B cell (primary cell): Measurements from ENCODE around the gene MARS1. TPM values are rescaled to one million over a fixed set of nuclear protein-coding genes. Genes with fewer than 3 reads are reported as not detected.
A peak's percentile ranks its signal among the peaks of the same experiment; 100 is the strongest.

Experiments used
- ATAC-seq: fragments of 200-7000 bp; cut with Tn5 transposase; one replicate; pipeline ENCODE4 v1.10.0; 2021; ENCODE audit warnings: low read depth, mild to moderate bottlenecking, moderate number of reproducible peaks, moderate library complexity
- CTCF ChIA-PET: fragments of 350-600 bp; sonication (Branson Sonifier 250); formaldehyde crosslinking; loops from one replicate; lab custom pipeline; 2021; ENCODE audit warnings: antibody characterized with exemption, inconsistent platforms; lab: Charles Lee
- POLR2A ChIA-PET: fragments of 350-600 bp; sonication (Branson Sonifier 250); formaldehyde crosslinking; loops from one replicate; lab custom pipeline; 2021; ENCODE audit warnings: antibody characterized with exemption; lab: Charles Lee
- DNase-seq: peaks from one replicate; pipeline ENCODE4 v3.0.0; 2013
- H2AFZ ChIP-seq: 2 replicates; pipeline ENCODE4 v1.6.1; 2012; ENCODE audit warnings: mild to moderate bottlenecking, low read depth, low read length; ENCODE audit not compliant: insufficient read depth, poor library complexity, severe bottlenecking
- H3K27ac ChIP-seq, 2 donors: 1 replicate in 1 of 2; 2 replicates in 1 of 2; pipeline ENCODE4 v1.5.1; 2012 to 2013; ENCODE audit warnings: low read length in 2 of 2, mild to moderate bottlenecking in 2 of 2, moderate library complexity in 1 of 2
- H3K27me3 ChIP-seq, 4 experiments: fragments of 200-600 bp in 1 of 4; sonication (generic) in 1 of 4; replicated peaks in 1 of 4; 1 replicate in 2 of 4; 2 replicates in 2 of 4; pipeline versions ENCODE4 v1.6.1 to v1.7.0; 2013 to 2016; ENCODE audit warnings: low read length in 3 of 4, mild to moderate bottlenecking in 2 of 4, mixed read lengths in 1 of 4, moderate library complexity in 1 of 4; ENCODE audit not compliant: insufficient read depth in 4 of 4, control insufficient read depth in 3 of 4; ENCODE audit errors: control extremely low read depth in 1 of 4
- H3K36me3 ChIP-seq, 2 experiments: replicated peaks in 1 of 2; 1 replicate in 1 of 2; 2 replicates in 1 of 2; pipeline versions ENCODE4 v1.6.1 to v1.7.1; 2013; ENCODE audit warnings: low read length in 1 of 2; ENCODE audit not compliant: insufficient read depth in 2 of 2, control insufficient read depth in 1 of 2; ENCODE audit errors: control extremely low read depth in 1 of 2, extremely low read depth in 1 of 2
- H3K4me1 ChIP-seq, 2 donors: fragments of 200-600 bp in 1 of 2; sonication (generic) in 1 of 2; 1 replicate in 1 of 2; 2 replicates in 1 of 2; pipeline versions ENCODE4 v1.5.1 to v1.6.1; 2013 to 2017; ENCODE audit warnings: low read length in 2 of 2; ENCODE audit not compliant: control insufficient read depth in 2 of 2, insufficient read depth in 2 of 2
- H3K4me2 ChIP-seq: replicated peaks from 2 replicates; pipeline ENCODE3; 2012; ENCODE audit warnings: mild to moderate bottlenecking, low read depth, low read length; ENCODE audit not compliant: poor library complexity, severe bottlenecking
- H3K4me3 ChIP-seq, 5 experiments: fragments of 200-600 bp in 1 of 5; sonication (generic) in 1 of 5; 1 replicate in 3 of 5; 2 replicates in 2 of 5; pipeline versions ENCODE4 v1.5.1 to v1.7.0; 2011 to 2016; ENCODE audit warnings: low read length in 4 of 5, mild to moderate bottlenecking in 4 of 5, low read depth in 2 of 5, control low read depth in 1 of 5, moderate library complexity in 1 of 5; ENCODE audit not compliant: insufficient read depth in 1 of 5; ENCODE audit errors: control extremely low read depth in 1 of 5, extremely low read depth in 1 of 5
- H3K79me2 ChIP-seq: fragments of 200-600 bp; sonication (generic); one replicate; pipeline ENCODE4 v1.6.0; 2016; ENCODE audit warnings: low read length; ENCODE audit not compliant: control insufficient read depth, insufficient read depth
- H3K9ac ChIP-seq: fragments of 200-600 bp; sonication (generic); 2 replicates; pipeline ENCODE4 v1.6.1; 2017; ENCODE audit warnings: mild to moderate bottlenecking, low read length, moderate library complexity
- H3K9me3 ChIP-seq, 3 donors: one replicate each; pipeline versions ENCODE4 v1.6.1 to v1.7.1; 2013; ENCODE audit warnings: low read length in 2 of 3; ENCODE audit not compliant: control insufficient read depth in 2 of 3, insufficient read depth in 1 of 3; ENCODE audit errors: control extremely low read depth in 1 of 3
- H4K20me1 ChIP-seq: 2 replicates; pipeline ENCODE4 v1.6.0; 2012; ENCODE audit warnings: mild to moderate bottlenecking, low read length; ENCODE audit not compliant: insufficient read depth, control insufficient read depth, poor library complexity, severe bottlenecking
- H3K27ac Mint-ChIP-seq: one replicate; pipeline ENCODE4 v1.8.0; 2021; ENCODE audit warnings: mixed read lengths
- H3K27me3 Mint-ChIP-seq: one replicate; pipeline ENCODE4 v1.8.0; 2021; ENCODE audit warnings: mixed read lengths
- H3K4me1 Mint-ChIP-seq: one replicate; pipeline ENCODE4 v1.8.0; 2021; ENCODE audit warnings: mixed read lengths
- H3K4me3 Mint-ChIP-seq: one replicate; pipeline ENCODE4 v1.8.0; 2021; ENCODE audit warnings: mixed read lengths
- H3K9me3 Mint-ChIP-seq: one replicate; pipeline ENCODE4 v1.8.0; 2022; ENCODE audit warnings: mixed read lengths; ENCODE audit not compliant: insufficient read depth
- CTCF ChIP-seq: fragments of 200-600 bp; IDR thresholded peaks from one replicate; pipeline ENCODE4 v1.8.0; 2022; ENCODE audit warnings: antibody characterized with exemption, mild to moderate bottlenecking
- EZH2 ChIP-seq: IDR thresholded peaks from 2 replicates; pipeline ENCODE4 v1.6.1; 2012; ENCODE audit warnings: borderline replicate concordance, low read depth, mild to moderate bottlenecking, moderate library complexity, low read length; ENCODE audit not compliant: insufficient read depth, poor library complexity, severe bottlenecking
- WGBS: methylation state at CpG from one replicate; pipeline ENCODE4 v1.1.5; 2013; ENCODE audit warnings: missing lambda C conversion rate; ENCODE audit not compliant: insufficient coverage; 5-methylcytosine and 5-hydroxymethylcytosine counted together
- intact Hi-C: fragments of 100-400 bp; cut with micrococcal nuclease; formaldehyde crosslinking; loops from one replicate; pipeline ENCODE4 v1.10.0; 2022
- polyA plus RNA-seq: library from polyadenylated mRNA; depleted of rRNA; stranded (reverse); fragments of >200 nt; gene quantifications from 2 replicates; pipeline ENCODE4 v1.2.3, GENCODE V29; 2012
- total RNA-seq, 2 donors: library from RNA; stranded (reverse); fragments of 120-200 nt in 1 of 2; gene quantifications; 1 replicate in 1 of 2; 2 replicates in 1 of 2; pipeline versions ENCODE4 v1.2.3 to v1.2.4, GENCODE V29; 2013 to 2022

The MARS1 gene
- total and polyA plus RNA-seq, 2 donors (not counting 1 experiment from before 2014, with no cell fraction given) = 158 to 193 TPM

GRCh38 chr12:57488402-57489156, 711 bp downstream of the MARS1 start:
- H3K36me3 ChIP-seq = peaks cover 5 to 30% of the 10 kb centered on the region in 2 experiments
- H3K9me3 ChIP-seq = no peaks in the 10 kb centered on the region
- Mint-ChIP-seq H3K4me1 (peaks cover 25% of the 10 kb centered on the region), H3K9me3 (no peaks in the 10 kb centered on the region), H3K27ac (peak overlapping the region; percentile 93), H3K4me3 (peak overlapping the region; percentile 89), H3K27me3 (no peaks in the 10 kb centered on the region)
- H3K4me3 ChIP-seq = peak overlapping the region; percentile 66 to 95 (median 86)
- H3K9ac ChIP-seq = peak overlapping the region; percentile 77
- peaks cover 16 to 22% of the 10 kb centered on the region in 2 donors for H3K4me1 ChIP-seq
- POLR2A ChIA-PET = interaction anchor here (1.0 kb wide), 1 partner anchor 9 kb away, joined by 3 read pairs; the partner anchor contains the start of gene ARHGAP9
- H2AFZ ChIP-seq = peak overlapping the region; percentile 85
- peaks cover 52% of the 10 kb centered on the region for H3K79me2 ChIP-seq
- WGBS = 11% methylated on average over 5 of the region's 11 CpGs
- ATAC-seq = no peak
- no peaks in the 10 kb centered on the region for H3K27me3 ChIP-seq
- TF ChIP-seq CTCF (no peak), EZH2 (no peak)
- intact Hi-C loops = loop anchor here (10.0 kb wide), 1 partner anchor 266 kb away; the partner anchor contains the start of genes CDK4 and MARCHF9
- H3K4me2 ChIP-seq = peak overlapping the region; percentile 98
- peaks cover 5% of the 10 kb centered on the region for H4K20me1 ChIP-seq
- no peak for DNase-seq
- CTCF ChIA-PET = interaction anchor here (3.2 kb wide), 1 partner anchor 30 kb away, joined by 18 read pairs; the partner anchor contains the start of gene GLI1
- peak overlapping the region; percentile 42 to 86 for H3K27ac ChIP-seq

- Histone ChIP-seq H3K27ac (no peak overlapping the region), H3K4me1 (peaks cover 15 to 20% of the 10 kb centered on the region in 2 donors), H3K79me2 (peaks cover 52% of the 10 kb centered on the region), H3K27me3 (no peaks in the 10 kb centered on the region), H2AFZ (no peak overlapping the region), H3K36me3 (peaks cover 5 to 30% of the 10 kb centered on the region in 2 experiments), H4K20me1 (peaks cover 5% of the 10 kb centered on the region), H3K9ac (peak overlapping the region; percentile 77), H3K9me3 (no peaks in the 10 kb centered on the region), H3K4me3 (no peak overlapping the region), H3K4me2 (peak overlapping the region; percentile 98)
- intact Hi-C loops = loop anchor here (10.0 kb wide), 1 partner anchor 266 kb away; the partner anchor contains the start of genes CDK4 and MARCHF9
- no peak for TF ChIP-seq EZH2
- TF ChIP-seq CTCF = no peak
- H3K27ac Mint-ChIP-seq = peak overlapping the region; percentile 93
- peaks cover 25% of the 10 kb centered on the region for H3K4me1 Mint-ChIP-seq
- H3K4me3 Mint-ChIP-seq = peak overlapping the region; percentile 89
- no peaks in the 10 kb centered on the region for H3K27me3 Mint-ChIP-seq
- ChIA-PET POLR2A (interaction anchor here (1.2 kb wide), 1 partner anchor 31 kb away, joined by 11 read pairs; the partner anchor contains the start of gene DDIT3), CTCF (interaction anchor here (1.0 kb wide), 1 partner anchor 25 kb away, joined by 5 read pairs; no protein-coding TSS in a partner anchor)
- ATAC-seq = no peak
- 100% methylated on average over 3 of the region's 5 CpGs for WGBS
- H3K9me3 Mint-ChIP-seq = no peaks in the 10 kb centered on the region
- no peak for DNase-seq
These were observed 1.3 kb downstream of the MARS1 start for GRCh38 chr12:57489157-57489641.
